HG03039 (cell line): Measurements from ENCODE around the gene IL20.

Source experiments
- ATAC-seq: cut with Tn5 transposase; IDR thresholded peaks from one replicate; pipeline ENCODE4 v1.9.1; 2021; ENCODE audit warnings: mild to moderate bottlenecking, moderate library complexity; ENCODE audit not compliant: unreplicated experiment

IL20 gene

DNA sequence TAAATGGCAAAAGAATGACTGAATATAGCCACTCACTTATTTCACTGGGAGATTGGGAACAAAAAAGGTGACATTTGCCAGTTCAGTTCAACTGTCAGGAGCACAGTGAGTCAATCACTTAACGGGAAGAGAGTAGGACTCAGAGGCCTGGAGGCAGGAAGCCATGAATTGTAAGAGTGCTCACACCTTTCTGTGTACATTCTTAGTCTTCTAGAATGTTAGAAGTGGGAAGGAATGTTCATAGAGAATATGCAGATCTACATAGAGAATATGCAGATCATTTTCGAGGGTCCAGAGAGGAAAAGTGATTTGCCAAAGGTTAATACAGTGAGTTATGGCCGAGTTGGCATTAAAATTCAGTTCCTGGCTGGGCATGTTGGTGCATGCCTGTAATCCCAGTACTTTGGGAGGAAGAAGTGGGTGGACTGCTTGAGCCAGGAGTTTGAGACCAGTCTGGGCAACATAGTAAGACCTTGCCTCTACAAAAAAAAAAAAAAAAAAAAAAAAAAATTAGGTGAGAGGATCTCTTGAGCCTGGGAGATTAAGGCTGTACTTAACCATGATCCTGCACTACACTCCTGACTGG, 8.3 kb downstream of the IL20 start:
- ATAC-seq, result no peak

DNA sequence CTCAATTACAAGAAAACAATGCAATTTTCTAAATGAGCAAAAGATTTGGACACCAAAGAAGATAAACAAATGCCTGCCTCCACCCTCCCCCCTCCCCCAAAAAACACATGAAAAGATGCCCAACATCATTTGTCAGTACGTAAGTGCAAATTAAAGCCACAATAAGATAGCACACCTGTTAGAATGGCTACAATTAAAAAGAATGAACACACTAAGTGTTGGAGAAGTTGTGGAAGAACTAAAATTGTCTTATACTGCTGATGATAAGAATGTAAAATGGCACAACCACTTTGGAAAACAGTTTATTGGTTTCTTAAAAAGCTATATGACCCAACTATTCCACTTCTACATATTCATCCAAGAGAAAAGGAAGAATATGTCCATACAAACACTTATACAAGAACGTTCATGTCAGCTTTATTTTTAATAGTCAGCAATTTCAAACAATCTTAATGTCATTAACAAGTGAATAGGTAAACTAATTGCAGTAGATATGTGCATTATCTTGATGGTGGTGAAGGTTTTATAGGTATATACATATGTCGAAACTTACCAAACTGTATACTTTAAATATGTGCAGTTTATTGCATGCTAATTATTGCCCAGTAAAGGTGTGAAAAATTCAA, 10.4 kb downstream of the IL20 start:
- ATAC-seq, result no peak

DNA sequence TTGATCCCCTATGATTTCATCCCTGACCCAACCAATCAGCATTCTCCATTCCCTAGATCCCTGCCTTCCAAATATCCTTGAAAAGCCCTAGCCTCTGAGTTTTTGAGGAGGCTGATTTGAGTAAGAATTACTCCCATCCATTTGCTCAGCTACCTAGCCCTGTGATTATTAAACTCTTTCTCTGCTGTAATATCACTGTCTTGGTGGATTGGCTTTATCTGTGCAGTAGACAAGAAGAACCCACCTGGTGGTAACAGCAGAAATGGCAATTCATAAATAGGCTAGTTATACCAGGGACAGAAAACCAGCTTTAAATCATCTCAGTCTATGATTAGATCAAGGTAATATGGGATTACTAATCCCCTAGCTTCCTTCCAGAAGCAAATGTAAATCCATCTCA, 13.0 kb downstream of the IL20 start:
- ATAC-seq, result no peak

DNA sequence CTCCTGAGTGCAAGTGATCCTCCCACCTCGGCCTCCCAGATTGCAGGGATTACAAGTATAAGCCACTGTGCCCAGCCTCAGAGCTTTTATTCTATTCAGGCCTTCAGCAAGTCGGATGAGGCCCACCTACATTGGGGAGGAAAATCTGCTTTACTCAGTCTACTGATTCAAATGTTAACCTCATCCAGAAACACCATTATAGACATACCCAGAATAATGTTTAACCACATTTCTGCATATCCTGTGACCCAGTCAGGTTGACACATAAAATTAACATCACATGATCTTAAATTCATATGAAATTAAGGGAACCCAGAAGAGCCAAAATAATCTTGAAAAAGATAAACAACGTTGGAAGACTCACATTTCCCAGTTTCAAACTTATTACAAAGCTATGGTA, 14.9 kb downstream of the IL20 start:
- ATAC-seq, result no peak

DNA sequence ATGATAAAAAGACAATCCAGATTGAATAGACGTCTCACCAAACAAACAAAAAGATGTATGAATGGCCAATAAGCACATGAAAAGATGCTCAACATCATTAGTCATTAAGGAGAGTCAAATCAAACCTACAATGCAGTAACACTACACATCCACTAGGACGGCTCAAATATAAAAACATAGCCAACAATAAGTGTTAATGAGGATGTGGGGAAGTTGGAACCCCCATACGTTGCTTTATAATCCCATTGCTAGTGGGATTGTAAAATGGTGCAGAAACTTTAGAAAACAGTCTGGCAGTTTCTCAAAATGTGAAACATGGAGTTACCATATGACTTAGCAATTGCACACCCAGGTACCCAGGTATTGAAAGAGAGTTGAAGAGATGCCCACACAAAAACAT, 17.1 kb downstream of the IL20 start:
- ATAC-seq, result no peak

DNA sequence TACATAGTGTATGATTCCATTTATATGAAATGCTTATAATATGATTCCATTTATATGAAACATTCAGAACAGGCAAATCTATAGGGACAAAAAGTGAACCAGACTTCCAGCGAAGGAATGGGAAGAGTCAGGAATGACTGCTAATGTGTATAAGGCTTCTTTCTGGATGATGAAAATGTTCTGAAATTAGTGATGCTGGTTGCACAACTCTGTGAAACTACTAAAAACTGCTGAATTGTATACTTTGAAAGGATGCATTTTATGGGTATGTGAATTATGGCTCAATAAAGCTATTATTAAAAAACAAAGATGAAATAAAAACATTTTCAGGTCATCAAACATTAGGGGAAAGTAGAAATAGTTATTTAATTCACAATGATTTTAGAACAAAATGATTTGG, 17.7 kb downstream of the IL20 start:
- ATAC-seq, result no peak

DNA sequence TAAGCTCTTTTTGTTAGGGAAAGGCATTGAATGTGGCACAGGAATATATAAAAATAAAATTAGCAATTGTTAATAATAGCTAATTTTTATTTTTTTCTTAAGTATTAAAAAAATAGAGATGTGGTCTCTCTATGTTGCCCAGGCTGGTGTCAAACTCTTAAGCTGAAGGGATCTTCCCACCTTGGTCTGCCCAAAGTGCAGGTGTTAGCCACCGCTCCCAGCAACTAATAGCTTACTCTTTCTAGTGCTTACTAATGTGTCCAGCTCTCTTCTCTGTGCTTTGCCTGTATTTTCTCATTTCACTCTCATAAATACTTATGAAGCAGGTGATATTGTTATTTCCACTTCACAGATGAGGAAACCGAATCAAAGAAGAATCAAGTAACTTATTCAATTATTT, 18.5 kb downstream of the IL20 start:
- ATAC-seq, result no peak

DNA sequence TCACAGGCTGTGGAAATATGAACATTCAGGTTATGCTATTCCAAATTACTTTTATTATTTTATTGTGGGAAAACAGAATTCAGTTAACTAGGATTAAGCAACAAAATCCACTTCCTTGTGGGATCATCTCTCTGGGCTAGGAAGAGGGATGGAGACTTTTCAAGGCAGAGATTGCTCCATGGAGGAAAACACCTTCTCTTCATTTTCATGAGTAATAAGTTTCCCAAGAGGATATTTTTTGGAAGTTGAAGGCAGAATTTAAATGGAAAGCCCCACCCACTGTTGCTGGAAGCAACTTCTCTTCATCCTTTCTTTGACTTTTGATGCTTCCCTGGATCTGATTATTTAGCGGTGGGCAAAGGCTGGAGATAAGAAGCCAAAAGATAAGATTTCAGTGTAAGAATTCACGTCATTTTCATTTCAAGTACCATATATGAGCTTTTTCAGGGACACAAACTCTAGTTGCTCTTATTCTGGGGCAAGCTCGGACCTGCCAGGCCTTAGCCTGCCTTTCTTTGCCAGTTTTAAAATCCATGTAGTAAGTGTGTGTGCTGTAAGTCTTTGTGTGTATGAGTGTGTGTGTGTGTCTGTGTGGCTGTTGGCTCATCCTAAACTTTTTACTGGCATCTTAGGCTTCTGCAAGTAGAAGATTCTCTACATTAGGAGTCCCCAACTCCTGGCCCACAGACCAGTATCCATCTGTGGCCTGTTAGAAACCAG, 20.1 kb downstream of the IL20 start:
- ATAC-seq, result no peak

DNA sequence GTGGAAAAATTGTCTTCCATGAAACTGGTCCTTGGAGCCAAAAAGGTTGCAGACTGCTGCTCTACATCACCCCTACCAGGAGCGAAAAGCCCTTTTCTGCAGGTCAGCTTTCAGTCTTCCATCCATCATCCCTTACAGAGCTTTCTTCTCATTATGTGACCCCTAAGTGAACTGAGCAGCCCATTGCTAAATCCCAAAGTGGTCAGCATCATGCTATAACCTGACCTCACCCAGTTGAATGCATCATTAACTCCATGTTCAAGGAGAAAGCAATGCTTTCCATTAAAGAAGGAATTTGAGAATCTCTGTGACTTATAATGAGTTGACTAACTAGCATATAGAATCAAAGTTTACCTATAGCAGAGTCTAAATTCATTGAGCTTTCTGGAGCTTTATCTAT, 21.4 kb downstream of the IL20 start:
- ATAC-seq, result no peak

DNA sequence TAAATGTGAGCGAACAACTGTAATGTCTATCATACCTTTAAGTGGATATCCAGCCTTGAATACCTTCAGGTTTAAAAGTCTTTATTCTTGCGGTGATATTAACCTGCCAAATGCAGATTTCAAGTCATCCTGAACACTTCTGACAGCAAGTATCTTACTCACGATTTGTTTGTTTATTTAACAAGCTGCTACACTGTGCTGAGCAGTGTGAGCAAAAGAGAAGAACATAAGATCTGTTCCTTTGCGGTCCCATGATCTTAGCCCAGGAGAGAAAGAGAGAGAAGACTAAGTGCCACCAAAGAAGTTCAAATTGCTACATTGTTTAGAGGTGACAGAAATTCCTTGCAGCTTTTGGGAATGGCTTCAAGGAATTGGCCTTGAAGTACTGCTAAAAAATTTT, 22.3 kb downstream of the IL20 start:
- no peak for ATAC-seq

DNA sequence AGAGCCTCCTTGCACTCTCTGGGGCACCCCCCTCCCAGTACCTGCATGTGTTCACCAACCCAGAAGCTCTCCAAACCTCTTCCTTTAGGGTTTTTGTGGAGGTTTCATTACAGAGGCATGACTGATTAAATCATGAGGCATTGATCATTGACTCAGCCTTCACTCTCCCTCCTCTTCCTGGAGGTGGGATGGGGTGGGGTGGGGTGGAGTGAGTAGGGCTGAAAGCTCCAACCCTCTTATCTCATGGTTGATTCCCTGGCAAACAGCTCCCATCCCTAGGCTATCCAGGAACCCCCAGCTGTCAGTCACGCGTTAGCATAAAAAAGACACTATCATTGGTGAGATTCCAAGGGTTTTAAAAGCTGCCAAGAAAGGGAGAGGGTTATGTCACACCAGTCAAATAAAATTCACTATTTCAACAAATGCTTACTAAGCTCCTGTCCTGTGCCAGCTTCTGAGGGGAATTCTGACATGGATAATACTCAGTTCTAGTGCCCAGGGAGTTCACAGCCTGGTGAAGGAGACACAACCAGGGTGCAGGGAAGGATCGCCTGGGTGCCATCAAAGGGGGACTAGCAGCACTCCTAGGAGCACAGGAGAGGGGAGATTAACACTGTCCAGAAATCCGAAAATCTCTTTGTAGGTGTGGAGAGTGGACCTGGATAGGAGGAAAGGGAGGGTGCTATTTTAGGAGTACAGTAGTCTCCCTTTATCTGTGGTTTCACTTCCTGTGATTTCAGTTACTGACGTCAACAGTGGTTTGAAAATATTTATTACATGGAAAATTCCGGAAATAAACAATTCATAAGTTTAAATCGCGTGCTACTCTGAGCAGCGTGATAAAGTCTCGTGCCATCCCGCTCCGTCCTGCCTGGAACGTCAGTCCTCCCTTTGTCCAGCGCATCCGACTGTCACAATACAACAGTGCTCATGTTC, 25.0 kb downstream of the IL20 start:
- ATAC-seq, result no peak

DNA sequence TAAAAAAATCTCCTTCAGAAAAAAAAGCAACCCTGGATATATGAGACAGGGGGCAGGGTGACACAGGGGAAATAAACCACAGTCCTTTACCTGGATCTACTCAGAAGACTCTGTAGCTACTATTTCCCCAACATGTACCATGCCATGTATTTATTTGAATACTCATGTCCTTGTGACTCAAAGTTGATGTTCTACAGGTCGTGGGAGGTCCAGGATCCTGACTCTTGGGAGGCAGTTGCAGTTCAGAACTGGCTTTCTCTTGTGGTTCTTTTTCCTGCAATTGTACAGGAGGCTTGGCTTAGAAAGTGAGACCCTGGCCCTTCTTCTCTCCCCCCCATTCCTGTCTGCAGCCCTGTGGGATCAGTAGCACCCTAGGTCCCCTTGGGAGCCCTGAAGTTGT, 26.0 kb downstream of the IL20 start:
- no peak for ATAC-seq

DNA sequence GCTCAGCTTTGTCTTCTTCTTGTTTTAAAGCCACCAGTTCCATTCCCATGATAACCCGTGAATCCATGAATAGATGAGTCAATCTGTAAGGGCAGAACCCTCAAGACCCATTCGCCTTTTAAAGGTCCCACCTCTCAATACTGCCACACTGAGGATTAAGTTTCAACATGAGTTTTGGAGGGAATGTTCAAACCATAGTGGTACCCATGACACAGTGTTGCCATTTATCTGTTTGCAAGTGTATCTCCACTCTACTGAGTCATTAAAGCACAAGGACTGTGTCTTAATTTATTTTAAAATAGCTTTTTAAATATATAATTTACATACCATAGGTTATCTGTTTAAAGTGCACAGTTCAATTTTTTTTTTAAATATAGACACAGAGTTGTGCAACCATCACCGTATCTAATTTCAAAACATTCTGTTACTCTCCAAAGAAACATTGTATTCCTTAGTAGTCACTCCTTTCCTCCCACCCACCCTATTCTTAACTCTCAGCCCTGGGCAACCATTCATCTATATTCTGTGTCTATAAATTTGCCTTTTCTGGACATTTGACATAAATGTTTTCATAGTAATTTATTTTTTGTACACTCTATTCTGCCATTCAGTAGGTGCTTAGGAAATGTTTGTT, 27.0 kb downstream of the IL20 start:
- ATAC-seq, result no peak

DNA sequence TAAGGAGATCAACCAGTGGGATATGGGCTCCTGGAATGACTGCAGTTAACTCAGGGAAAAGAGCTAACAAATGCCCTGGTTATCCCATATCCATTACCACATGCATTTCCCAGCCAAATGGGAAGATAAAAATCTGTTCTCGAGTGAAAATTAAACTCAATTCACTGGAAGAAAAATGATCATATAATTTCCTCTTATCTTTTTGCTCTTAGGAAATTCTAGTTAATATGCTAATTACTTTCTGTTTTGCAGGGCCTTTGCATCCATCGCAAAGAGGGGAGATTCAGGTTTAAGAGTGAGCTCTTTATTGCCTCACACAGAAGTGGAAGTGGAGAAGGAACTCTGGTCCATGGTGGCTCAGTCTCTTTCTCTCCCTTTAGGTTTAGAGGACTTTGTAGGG, 28.0 kb downstream of the IL20 start:
- ATAC-seq, result no peak

DNA sequence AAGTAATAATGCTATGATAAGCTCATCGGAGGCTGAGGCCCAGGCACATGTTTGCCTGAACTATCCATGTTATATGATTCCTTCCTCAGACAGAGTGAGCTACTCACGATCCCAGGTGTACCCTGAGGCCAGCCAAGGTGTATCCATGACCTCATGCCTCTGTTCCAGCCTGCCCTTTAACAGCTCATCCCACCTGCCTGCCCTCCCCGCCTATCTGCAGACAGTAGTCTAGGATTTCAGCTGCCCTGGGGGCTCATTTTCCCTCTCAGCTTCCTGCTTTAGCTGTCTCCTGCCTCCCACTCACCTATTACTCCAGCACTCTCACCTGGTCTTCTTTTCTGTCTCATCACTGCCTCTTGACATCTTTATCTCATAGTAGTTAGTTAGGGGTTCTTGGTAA, 29.9 kb downstream of the IL20 start:
- no peak for ATAC-seq

DNA sequence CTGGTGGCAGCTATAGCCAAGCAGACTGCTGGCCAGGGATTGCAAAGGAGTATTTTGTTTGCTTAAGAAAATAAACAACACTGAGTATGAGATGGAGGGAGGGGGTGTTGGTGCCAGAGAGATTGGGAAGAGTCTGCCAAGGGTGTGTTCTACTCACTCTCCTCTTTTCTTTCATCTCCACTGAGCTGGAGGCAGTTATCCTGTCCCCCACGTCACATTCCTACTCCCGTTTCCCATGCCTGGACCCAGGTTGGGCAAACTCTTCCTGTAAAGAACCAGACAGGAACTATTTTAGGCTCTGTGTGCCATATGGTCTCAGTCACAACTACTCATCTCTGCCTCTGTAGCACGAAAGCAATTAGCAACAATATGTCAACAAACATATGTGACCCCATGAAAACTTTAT, 30.4 kb downstream of the IL20 start:
- ATAC-seq, result no peak

DNA sequence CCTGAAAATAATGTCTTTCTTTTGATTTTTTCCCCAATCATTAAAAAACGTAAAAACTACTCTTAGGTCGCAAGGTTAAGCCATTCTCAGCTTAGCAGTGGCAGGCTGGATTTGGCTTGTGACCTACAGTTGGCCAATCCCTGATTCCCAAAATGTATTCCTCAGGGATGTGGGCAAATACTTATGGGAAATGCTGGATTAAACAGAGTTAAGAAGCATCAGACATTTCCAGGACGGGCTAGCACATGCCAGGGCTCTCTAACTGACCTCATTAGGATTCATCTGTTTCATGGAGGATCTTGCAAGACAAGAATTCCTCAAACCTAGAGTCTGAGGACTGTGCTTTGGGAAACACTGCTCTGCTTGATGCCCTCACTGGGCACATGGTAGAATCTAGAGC, 30.8 kb downstream of the IL20 start:
- no peak for ATAC-seq

DNA sequence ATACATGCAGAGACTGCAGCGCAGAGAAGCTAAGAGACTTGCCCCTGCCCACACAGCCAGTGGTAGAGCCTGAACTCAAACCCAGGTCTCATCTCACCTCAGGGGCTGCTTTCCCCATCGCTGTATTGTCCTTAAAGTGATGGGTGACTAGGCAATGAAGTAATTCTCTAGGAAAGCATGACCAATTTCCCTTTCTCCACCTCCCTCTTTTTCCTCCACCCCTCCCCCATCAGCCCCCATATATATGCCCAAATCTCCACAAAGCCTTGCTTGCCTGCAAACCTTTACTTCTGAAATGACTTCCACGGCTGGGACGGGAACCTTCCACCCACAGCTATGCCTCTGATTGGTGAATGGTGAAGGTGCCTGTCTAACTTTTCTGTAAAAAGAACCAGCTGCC, 31.8 kb downstream of the IL20 start, which contains the start of gene IL24:
Gene IL24, plus strand, starts transcription at position 269 of the 400 bp plus-strand sequence. CDS start 390 bp downstream, outside the sequence.
- no peak for ATAC-seq

DNA sequence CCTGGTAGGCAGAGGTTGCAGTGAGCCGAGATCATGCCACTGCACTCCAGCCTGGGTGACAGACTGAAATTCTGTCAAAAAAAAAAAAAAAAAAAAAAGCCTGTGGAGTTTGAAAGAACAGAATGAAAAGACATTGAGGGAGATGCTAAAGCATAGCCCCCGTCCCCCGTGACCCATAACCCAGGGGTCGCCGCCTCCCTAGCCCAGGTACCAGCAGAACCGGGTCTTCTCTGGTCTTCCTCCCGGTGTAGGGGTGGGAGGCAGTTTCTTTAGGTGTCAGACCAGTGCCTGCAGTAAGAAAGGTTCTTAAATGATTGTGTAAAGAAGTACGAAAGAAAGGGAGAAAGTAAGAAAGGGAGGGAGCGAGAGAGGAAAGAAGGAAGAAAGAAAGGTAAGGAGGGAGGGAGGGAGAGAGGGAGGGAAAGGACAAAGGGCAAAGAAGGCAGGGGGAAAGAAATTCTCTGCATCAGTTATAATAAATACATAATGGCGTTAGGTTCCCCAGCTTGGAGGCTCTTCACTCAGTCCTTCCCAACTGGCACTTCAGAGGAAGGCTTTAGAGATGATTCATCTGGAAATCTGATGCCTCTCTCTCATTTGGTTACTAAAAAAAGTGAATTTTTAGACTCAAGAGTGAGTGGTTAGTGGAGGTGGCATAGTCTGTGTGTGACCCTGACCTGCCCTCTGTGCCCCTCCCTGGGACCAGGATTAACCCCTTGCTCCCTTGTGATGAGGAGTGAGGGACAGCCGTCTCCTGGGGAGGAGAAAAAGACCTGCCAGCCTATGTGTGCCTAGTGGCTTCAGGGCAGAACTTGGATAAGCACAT, 32.9 kb downstream of the IL20 start:
- no peak for ATAC-seq

DNA sequence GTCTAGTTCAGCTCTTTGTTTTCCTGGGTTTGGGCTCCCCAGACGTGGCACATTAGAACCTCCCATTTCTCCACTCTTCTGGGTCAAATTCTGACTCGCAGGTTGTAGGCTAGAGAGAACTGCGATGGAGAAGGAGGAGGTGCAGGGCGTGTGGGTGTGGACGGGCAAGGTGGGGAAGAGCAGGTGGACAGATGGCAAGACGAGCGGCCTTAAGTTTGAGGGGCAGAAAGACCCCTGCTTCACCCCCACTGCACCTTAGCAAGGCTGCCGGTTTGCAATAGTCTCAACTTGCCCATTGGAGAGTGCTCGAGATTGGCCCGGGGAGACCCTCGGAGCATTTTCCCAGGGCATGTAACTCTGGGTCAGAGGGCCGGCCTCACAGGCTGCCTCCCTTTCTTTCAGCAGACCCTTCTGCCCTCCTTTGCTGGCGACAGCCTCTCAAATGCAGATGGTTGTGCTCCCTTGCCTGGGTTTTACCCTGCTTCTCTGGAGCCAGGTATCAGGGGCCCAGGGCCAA, 33.5 kb downstream of the IL20 start:
- ATAC-seq, result no peak
